A673 (cell line): ENCODE results near the gene WDSUB1. TPM values are rescaled to one million over a fixed set of nuclear protein-coding genes. Genes with fewer than 3 reads are reported as not detected.

Source experiments
- BruUV-seq: library from RNA; stranded (reverse); fragments of 400-500 nt; replicated peaks from 2 replicates; lab custom pipeline; 2021; lab: Mats Ljungman, UMichigan
- CTCF ChIA-PET: fragments of 300-600 bp; sonication (Branson Sonifier 250); formaldehyde crosslinking; loops from one replicate; lab custom pipeline; 2022; ENCODE audit warnings: antibody characterized with exemption; lab: Charles Lee
- POLR2A ChIA-PET: fragments of 300-600 bp; sonication (Branson Sonifier 250); formaldehyde crosslinking; loops from one replicate; lab custom pipeline; 2022; ENCODE audit warnings: antibody characterized with exemption; ENCODE audit not compliant: low non-redundant PET; lab: Charles Lee
- DNase-seq: peaks from one replicate; pipeline ENCODE4 v3.0.0-alpha.2; 2015; ENCODE audit warnings: low spot score
- H3K27ac ChIP-seq: fragments of 200-600 bp; sonication (generic); 2 replicates; pipeline ENCODE4 v1.5.1; 2016; ENCODE audit warnings: mixed run types, low read depth, mild to moderate bottlenecking, mixed read lengths, antibody characterized with exemption, low read length; ENCODE audit not compliant: poor library complexity, severe bottlenecking
- H3K27me3 ChIP-seq: fragments of 200-600 bp; sonication (generic); replicated peaks from 2 replicates; pipeline ENCODE4 v1.6.1; 2017; ENCODE audit warnings: mixed run types, low read depth, mild to moderate bottlenecking, mixed read lengths, antibody characterized with exemption, low read length; ENCODE audit not compliant: insufficient read depth, poor library complexity
- H3K36me3 ChIP-seq: fragments of 200-600 bp; sonication (generic); 2 replicates; pipeline ENCODE4 v1.6.1; 2016; ENCODE audit warnings: mixed run types, mild to moderate bottlenecking, mixed read lengths, antibody characterized with exemption, low read length; ENCODE audit not compliant: insufficient read depth, poor library complexity, severe bottlenecking
- H3K4me1 ChIP-seq: fragments of 200-600 bp; sonication (generic); 2 replicates; pipeline ENCODE4 v1.6.1; 2017; ENCODE audit warnings: mixed run types, mild to moderate bottlenecking, mixed read lengths, antibody characterized with exemption, low read length; ENCODE audit not compliant: insufficient read depth, poor library complexity, severe bottlenecking
- H3K4me3 ChIP-seq: fragments of 200-600 bp; sonication (generic); 2 replicates; pipeline ENCODE4 v1.5.1; 2016; ENCODE audit warnings: low read depth, mixed run types, mild to moderate bottlenecking, mixed read lengths, low read length; ENCODE audit not compliant: poor library complexity, severe bottlenecking
- H3K9me3 ChIP-seq: fragments of 200-600 bp; sonication (generic); 2 replicates; pipeline ENCODE4 v1.6.1; 2016; ENCODE audit warnings: mixed run types, low read depth, mild to moderate bottlenecking, mixed read lengths, antibody characterized with exemption, low read length; ENCODE audit not compliant: poor library complexity, severe bottlenecking
- CTCF ChIP-seq: fragments of 300-800, 200-600 bp; sonication (generic); conservative IDR thresholded peaks from 2 replicates; pipeline ENCODE4 v1.5.1; 2017; ENCODE audit warnings: low read depth, mild to moderate bottlenecking, antibody characterized with exemption, low read length, moderate library complexity, mixed read lengths
- EZH2 ChIP-seq: fragments of 200-600 bp; sonication (generic); IDR thresholded peaks from 2 replicates; pipeline ENCODE4 v1.6.1; 2017; ENCODE audit warnings: borderline replicate concordance, low read depth, mild to moderate bottlenecking, mixed read lengths, antibody characterized with exemption, low read length; ENCODE audit not compliant: poor library complexity, severe bottlenecking
- intact Hi-C: fragments of 100-400 bp; cut with micrococcal nuclease; formaldehyde crosslinking; loops from one replicate; pipeline ENCODE4 v1.10.0; 2022; ENCODE audit not compliant: unreplicated experiment
- total RNA-seq: library from RNA; stranded (reverse); gene quantifications from 2 replicates; pipeline ENCODE4 v1.2.3, GENCODE V29; 2021

Gene WDSUB1
- total RNA-seq, 1 experiment from 2014 or later = 11.9 TPM

DNA sequence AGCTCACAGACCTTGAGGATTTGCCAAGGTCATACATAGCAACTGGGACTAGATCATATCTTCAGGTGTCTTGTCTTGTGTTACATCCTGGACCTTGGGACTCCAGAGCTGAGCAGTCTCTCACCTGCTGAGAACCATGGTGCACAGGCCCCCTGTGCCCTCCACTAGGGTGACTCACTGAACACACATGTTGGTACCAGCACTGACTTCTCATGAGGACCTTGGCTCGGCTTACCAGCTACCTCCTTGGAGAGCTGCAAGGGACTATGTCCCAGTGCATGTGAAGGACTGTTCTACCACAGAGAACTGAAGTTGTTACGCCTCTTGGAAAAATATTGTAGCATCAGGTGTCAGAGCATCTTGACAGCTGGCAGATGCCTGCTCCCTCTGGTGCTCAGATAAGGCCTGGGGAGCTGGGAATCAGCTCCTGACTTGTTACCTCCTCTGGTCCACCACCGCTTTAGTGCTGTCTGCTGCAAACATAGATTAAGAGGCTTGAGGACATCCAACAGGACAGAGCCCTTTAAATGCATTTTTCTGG is 72.1 kb downstream of the WDSUB1 start:
- H3K27me3 ChIP-seq = no peaks in the 10 kb centered on the region
- H3K27ac ChIP-seq = no peak overlapping the region
- no peak for DNase-seq
- no peaks in the 10 kb centered on the region for H3K9me3 ChIP-seq
- ChIA-PET POLR2A (no interaction called here), CTCF (no interaction called here)
- no peak overlapping the region for H3K4me3 ChIP-seq
- H3K4me1 ChIP-seq = no peaks in the 10 kb centered on the region
- BruUV-seq = no TSS peak
- H3K36me3 ChIP-seq = no peaks in the 10 kb centered on the region
- intact Hi-C loops = no loop called here
- TF ChIP-seq EZH2 = no peak
- no peak for TF ChIP-seq CTCF

DNA sequence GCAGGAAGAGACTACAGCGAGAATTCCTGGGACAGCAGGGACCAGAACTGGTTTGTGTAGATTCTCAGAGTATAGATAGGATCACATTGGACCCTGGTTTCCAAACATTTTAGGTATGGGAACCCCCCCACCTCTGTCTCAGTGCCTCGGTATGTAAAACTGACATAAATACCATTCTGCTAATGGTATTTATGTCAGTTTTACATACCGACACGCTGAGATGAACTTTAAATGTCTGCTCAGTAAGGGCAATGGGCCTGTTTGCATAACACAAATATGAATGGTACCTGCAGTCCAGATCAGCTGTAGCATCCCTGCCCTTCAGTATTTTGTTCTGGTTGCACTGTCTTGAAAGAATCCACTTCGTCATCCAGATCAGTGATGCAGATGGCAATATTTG is 73.2 kb downstream of the WDSUB1 start:
- CTCF ChIA-PET = no interaction called here
- intact Hi-C loops = no loop called here
- TF ChIP-seq EZH2 (no peak), CTCF (no peak)
- no peaks in the 10 kb centered on the region for H3K36me3 ChIP-seq
- H3K4me3 ChIP-seq = no peak overlapping the region
- POLR2A ChIA-PET = no interaction called here
- no peaks in the 10 kb centered on the region for H3K9me3 ChIP-seq
- H3K27ac ChIP-seq = no peak overlapping the region
- H3K27me3 ChIP-seq = no peaks in the 10 kb centered on the region
- H3K4me1 ChIP-seq = no peaks in the 10 kb centered on the region
- BruUV-seq = no TSS peak
- DNase-seq = no peak

DNA sequence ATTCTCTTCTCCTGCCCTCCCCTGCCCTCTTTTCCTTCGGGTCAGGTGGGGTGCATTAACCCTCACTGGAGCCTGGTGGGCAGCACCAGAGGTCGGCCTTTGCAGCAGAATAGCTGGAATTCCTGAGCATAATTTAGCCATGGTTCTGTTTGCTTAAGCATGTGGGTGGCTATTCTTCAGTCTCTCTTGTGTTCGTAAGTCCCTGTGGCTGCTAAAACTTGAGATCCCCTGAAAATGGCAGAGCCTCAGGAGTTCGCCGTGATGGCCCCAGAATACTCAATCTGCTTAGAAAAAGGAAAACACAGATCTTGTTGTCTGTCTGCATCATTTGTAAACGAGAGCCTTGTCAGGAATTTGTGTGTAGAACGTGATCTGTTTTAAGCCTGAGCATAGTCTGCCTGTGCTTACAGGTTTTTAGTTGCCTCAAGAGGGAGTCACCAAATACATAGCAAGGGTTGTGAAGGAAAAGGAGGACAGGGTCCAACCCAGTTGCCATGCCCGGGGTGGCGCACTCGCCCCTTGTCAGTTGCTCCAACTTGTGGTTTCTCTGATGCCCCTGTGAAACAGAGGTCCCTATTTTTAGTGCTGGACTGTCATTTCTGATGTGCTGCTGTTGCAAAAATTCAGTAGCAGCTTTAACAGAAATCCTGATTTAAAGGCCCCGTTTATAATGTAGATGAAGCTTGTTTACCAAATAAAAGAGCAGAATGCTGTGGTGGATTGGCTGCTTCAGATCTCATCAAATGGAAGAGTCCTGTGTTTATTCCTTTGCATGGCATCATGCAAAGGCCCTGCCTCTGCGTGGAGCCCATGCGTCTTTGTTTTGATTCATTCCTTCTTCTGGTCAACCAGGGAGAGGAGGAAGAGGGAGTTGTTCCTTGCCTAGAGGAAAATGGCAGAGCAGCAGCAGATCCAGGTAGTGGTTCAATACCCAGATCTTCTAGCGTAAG is 74.8 kb downstream of the WDSUB1 start:
- no peaks in the 10 kb centered on the region for H3K9me3 ChIP-seq
- H3K4me1 ChIP-seq = no peaks in the 10 kb centered on the region
- H3K36me3 ChIP-seq = no peaks in the 10 kb centered on the region
- no peak for TF ChIP-seq EZH2
- TF ChIP-seq CTCF = no peak
- CTCF ChIA-PET = no interaction called here
- H3K27ac ChIP-seq = no peak overlapping the region
- intact Hi-C loops = no loop called here
- DNase-seq = no peak
- no peaks in the 10 kb centered on the region for H3K27me3 ChIP-seq
- H3K4me3 ChIP-seq = no peak overlapping the region
- BruUV-seq = no TSS peak
- POLR2A ChIA-PET = no interaction called here
